ENCODE results near the gene BTBD19. TPM values are rescaled to one million over a fixed set of nuclear protein-coding genes. Genes with fewer than 3 reads are reported as not detected.
A peak's percentile ranks its signal among the peaks of the same experiment; 100 is the strongest.
"Not testable (repeated sequence)": the region's sequence is repeated elsewhere in the genome, so short reads cannot be mapped to it uniquely, and the experiment has no call there.

BTBD19 gene
- total and polyA plus RNA-seq, 2 experiments from 2014 or later = 0.98 to 1.3 TPM

GRCh38 chr1:44835738-44836675 lies 27.7 kb downstream of the BTBD19 start:
- Histone ChIP-seq H3K36me3 (no peaks in the 10 kb centered on the region), H3K4me3 (no peak overlapping the region), H3K27ac (no peak overlapping the region), H3K27me3 (no peaks in the 10 kb centered on the region), H3K9me3 (ENCODE audit: low read depth) (no peaks in the 10 kb centered on the region), H3K4me1 (ENCODE audit: low read depth) (peaks cover 6% of the 10 kb centered on the region)
- peak; percentile 89 for TF ChIP-seq CTCF (IDR thresholded peaks at IDR 0.05; ENCODE audit: low read depth, low read length)
- DNase-seq (ENCODE audit: low read depth in 1 of 2, low spot score in 1 of 2) = peak; percentile 84 to 93

- H3K9me3 ChIP-seq (ENCODE audit: low read depth); H3K27me3 ChIP-seq; H3K36me3 ChIP-seq; H3K4me3 ChIP-seq; H3K27ac ChIP-seq; DNase-seq (ENCODE audit: low read depth in 1 of 2, low spot score in 1 of 2); H3K4me1 ChIP-seq (ENCODE audit: low read depth): not testable (repeated sequence)
Measured at GRCh38 chr1:44838294-44838693, 30.0 kb downstream of the BTBD19 start.

GRCh38 chr1:44839576-44839975 lies 31.3 kb downstream of the BTBD19 start:
- Histone ChIP-seq H3K4me1 (ENCODE audit: low read depth) (no peaks in the 10 kb centered on the region), H3K36me3 (no peaks in the 10 kb centered on the region), H3K27ac (no peak overlapping the region), H3K4me3 (no peak overlapping the region), H3K9me3 (ENCODE audit: low read depth) (no peaks in the 10 kb centered on the region), H3K27me3 (no peaks in the 10 kb centered on the region)
- DNase-seq (ENCODE audit: low read depth in 1 of 2, low spot score in 1 of 2) = no peak
- TF ChIP-seq CTCF (IDR thresholded peaks at IDR 0.05; ENCODE audit: low read depth, low read length) = no peak

GRCh38 chr1:44842486-44842861 lies 34.2 kb downstream of the BTBD19 start:
- Histone ChIP-seq H3K4me3 (peak overlapping the region; percentile 54), H3K27me3 (no peaks in the 10 kb centered on the region), H3K27ac (no peak overlapping the region), H3K4me1 (ENCODE audit: low read depth) (no peaks in the 10 kb centered on the region), H3K36me3 (no peaks in the 10 kb centered on the region), H3K9me3 (ENCODE audit: low read depth) (no peaks in the 10 kb centered on the region)
- no peak for DNase-seq (ENCODE audit: low read depth in 1 of 2, low spot score in 1 of 2)
- no peak for TF ChIP-seq CTCF (IDR thresholded peaks at IDR 0.05; ENCODE audit: low read depth, low read length)

- H3K4me3 ChIP-seq = peak within 1 kb of the TSS; percentile 54
- H3K27me3 ChIP-seq = no peaks in the 10 kb centered on the region
- H3K9me3 ChIP-seq (ENCODE audit: low read depth) = no peaks in the 10 kb centered on the region
- no peak within 1 kb of the TSS for H3K27ac ChIP-seq
- H3K36me3 ChIP-seq = no peaks in the 10 kb centered on the region
- H3K4me1 ChIP-seq (ENCODE audit: low read depth) = no peaks in the 10 kb centered on the region
- DNase-seq (ENCODE audit: low read depth in 1 of 2, low spot score in 1 of 2) = peak; percentile 88 to 96
- no peak for TF ChIP-seq CTCF (IDR thresholded peaks at IDR 0.05; ENCODE audit: low read depth, low read length)
Measured at GRCh38 chr1:44842862-44843655, 34.7 kb downstream of the BTBD19 start, which contains the start of gene PTCH2. Gene PTCH2 (minus strand): TSS chr1:44843253. CDS start chr1:44842932, 321 bp downstream.
